Naive thymus-derived CD4-positive, alpha-beta T cell (primary cell): ENCODE data around the gene SLC23A3. TPM values are rescaled to one million over a fixed set of nuclear protein-coding genes. Genes with fewer than 3 reads are reported as not detected.

Source experiments
- ATAC-seq: fragments of 150-1000 bp; cut with Tn5 transposase; 2 replicates; pipeline ENCODE4 v1.10.0; 2021; ENCODE audit warnings: mild to moderate bottlenecking, moderate library complexity
- CTCF ChIA-PET: fragments of 350-600 bp; sonication (Branson Sonifier 250); formaldehyde crosslinking; loops from one replicate; lab custom pipeline; 2021; ENCODE audit warnings: antibody characterized with exemption; lab: Charles Lee
- POLR2A ChIA-PET: fragments of 350-600 bp; sonication (Branson Sonifier 250); formaldehyde crosslinking; loops from one replicate; lab custom pipeline; 2021; ENCODE audit warnings: antibody characterized with exemption, inconsistent platforms; lab: Charles Lee
- DNase-seq, 9 donors: peaks; one replicate each; pipeline versions ENCODE4 v3.0.0 to v3.0.0-alpha.2; 2020 to 2022; ENCODE audit warnings: mixed read lengths in 1 of 9
- H3K27ac ChIP-seq: one replicate; pipeline ENCODE4 v1.7.0; 2013; ENCODE audit warnings: mild to moderate bottlenecking, low read depth, low read length, moderate library complexity
- H3K27me3 ChIP-seq, 2 donors: one replicate each; pipeline ENCODE4 v1.7.0; 2013; ENCODE audit warnings: low read length in 2 of 2, mild to moderate bottlenecking in 2 of 2, moderate library complexity in 2 of 2; ENCODE audit not compliant: control insufficient read depth in 2 of 2, insufficient read depth in 2 of 2
- H3K36me3 ChIP-seq, 3 experiments: 1 replicate in 2 of 3; 2 replicates in 1 of 3; pipeline ENCODE4 v1.7.0; 2013; ENCODE audit warnings: low read length in 3 of 3, mild to moderate bottlenecking in 3 of 3, moderate library complexity in 1 of 3; ENCODE audit not compliant: insufficient read depth in 3 of 3, control insufficient read depth in 2 of 3
- H3K4me1 ChIP-seq, 2 donors: one replicate each; pipeline ENCODE4 v1.7.0; 2013; ENCODE audit warnings: low read length in 2 of 2, mild to moderate bottlenecking in 2 of 2, moderate library complexity in 1 of 2; ENCODE audit not compliant: control insufficient read depth in 2 of 2, insufficient read depth in 2 of 2
- H3K4me3 ChIP-seq: 2 replicates; pipeline ENCODE4 v1.7.0; 2013; ENCODE audit warnings: mild to moderate bottlenecking, low read length
- H3K9me3 ChIP-seq, 3 experiments: 1 replicate in 2 of 3; 2 replicates in 1 of 3; pipeline ENCODE4 v1.7.0; 2013; ENCODE audit warnings: low read length in 3 of 3; ENCODE audit not compliant: control insufficient read depth in 2 of 3
- H3K27ac Mint-ChIP-seq, 9 donors: one replicate each; pipeline ENCODE4 v1.8.0; 2020 to 2022; ENCODE audit warnings: mixed read lengths in 9 of 9, mild to moderate bottlenecking in 8 of 9, moderate library complexity in 5 of 9, inconsistent platforms in 2 of 9
- H3K27me3 Mint-ChIP-seq, 5 donors: one replicate each; pipeline ENCODE4 v1.8.0; 2021 to 2022; ENCODE audit warnings: mixed read lengths in 5 of 5, mild to moderate bottlenecking in 1 of 5
- H3K36me3 Mint-ChIP-seq, 5 donors: one replicate each; pipeline ENCODE4 v1.8.0; 2020 to 2022; ENCODE audit warnings: mixed read lengths in 5 of 5, mild to moderate bottlenecking in 3 of 5, inconsistent platforms in 1 of 5
- H3K4me1 Mint-ChIP-seq, 7 donors: one replicate each; pipeline ENCODE4 v1.8.0; 2020 to 2022; ENCODE audit warnings: mixed read lengths in 7 of 7, mild to moderate bottlenecking in 3 of 7, inconsistent platforms in 1 of 7
- H3K4me3 Mint-ChIP-seq, 10 donors: one replicate each; pipeline ENCODE4 v1.8.0; 2020 to 2022; ENCODE audit warnings: mild to moderate bottlenecking in 10 of 10, mixed read lengths in 10 of 10, moderate library complexity in 6 of 10, inconsistent platforms in 2 of 10
- H3K9me3 Mint-ChIP-seq, 11 donors: one replicate each; pipeline ENCODE4 v1.8.0; 2020 to 2022; ENCODE audit warnings: mixed read lengths in 11 of 11, mild to moderate bottlenecking in 4 of 11, inconsistent platforms in 1 of 11, moderate library complexity in 1 of 11
- intact Hi-C, 2 donors: fragments of 100-400 bp; cut with micrococcal nuclease; formaldehyde crosslinking; loops; one replicate each; pipeline ENCODE4 v1.15.1; 2023
- polyA plus RNA-seq, 2 donors: library from polyadenylated mRNA; unstranded; fragments of 300-500 nt; fragmentation: Illumina TruSeq; gene quantifications; one replicate each; pipeline ENCODE4 v1.2.3, GENCODE V29; 2021
- total RNA-seq, 6 experiments: library from RNA in 5 of 6; stranded (reverse) in 5 of 6; gene quantifications; 1 replicate in 5 of 6; 2 replicates in 1 of 6; pipeline ENCODE4 v1.2.3 and lab custom pipeline; 2021 to 2026

The SLC23A3 gene
- total and polyA plus RNA-seq, 7 experiments from 2014 or later = 0.08 to 8.6 (median 2.0) TPM; not detected in 1

GRCh38 chr2:219215871-219216534 lies 46.2 kb upstream of the SLC23A3 start:
- POLR2A ChIA-PET = interaction anchor here (0.8 to 17.4 kb wide), 7 partner anchors 10 to 45 kb away, joined by 3 to 343 read pairs (median 3); partner anchors contain the start of genes ATG9A, CNPPD1, GLB1L and SLC23A3
- Histone ChIP-seq H3K9me3 (no peaks in the 10 kb centered on the region), H3K4me3 (no peak overlapping the region), H3K27ac (no peak overlapping the region), H3K4me1 (peaks cover 18% of the 10 kb centered on the region in 2 donors), H3K27me3 (no peaks in the 10 kb centered on the region), H3K36me3 (peaks cover 0 to 28% (median 2%) of the 10 kb centered on the region in 3 experiments)
- DNase-seq (no peak), ATAC-seq (no peak)
- Mint-ChIP-seq H3K9me3 (no peaks in the 10 kb centered on the region), H3K27me3 (no peaks in the 10 kb centered on the region), H3K4me1 (peaks cover 5 to 39% (median 30%) of the 10 kb centered on the region in 7 donors), H3K27ac (peak overlapping the region in 1 of 9 donors; percentile 56), H3K4me3 (no peak overlapping the region), H3K36me3 (peaks cover 0 to 13% (median 4%) of the 10 kb centered on the region in 5 donors)
- CTCF ChIA-PET = interaction anchor here (0.8 to 2.2 kb wide), 4 partner anchors 33 to 79 kb away, joined by 3 to 7 read pairs (median 4); no protein-coding TSS in a partner anchor
- intact Hi-C loops = no loop called here

- peaks cover 20 to 23% of the 10 kb centered on the region in 2 donors for H3K4me1 ChIP-seq
- H3K27me3 ChIP-seq = no peaks in the 10 kb centered on the region
- POLR2A ChIA-PET = interaction anchor here (0.9 to 17.4 kb wide), 5 partner anchors 9 to 55 kb away, joined by 3 to 343 read pairs (median 4); partner anchors contain the start of genes ATG9A, CNPPD1, NHEJ1 and SLC23A3
- DNase-seq (no peak), ATAC-seq (no peak)
- H3K27ac ChIP-seq = no peak overlapping the region
- Mint-ChIP-seq H3K27me3 (no peaks in the 10 kb centered on the region), H3K36me3 (peaks cover 0 to 11% (median 4%) of the 10 kb centered on the region in 5 donors), H3K27ac (peak overlapping the region in 1 of 9 donors; percentile 26), H3K4me1 (peaks cover 6 to 45% (median 36%) of the 10 kb centered on the region in 7 donors), H3K4me3 (peak overlapping the region in 1 of 10 donors; percentile 17), H3K9me3 (no peaks in the 10 kb centered on the region)
- no peak overlapping the region for H3K4me3 ChIP-seq
- H3K9me3 ChIP-seq = no peaks in the 10 kb centered on the region
- CTCF ChIA-PET = interaction anchor here (1.8 to 5.0 kb wide), 2 partner anchors 41 to 57 kb away, joined by 5 to 54 read pairs; partner anchors contain the start of gene NHEJ1
- intact Hi-C loops = no loop called here
- peaks cover 0 to 16% (median 2%) of the 10 kb centered on the region in 3 experiments for H3K36me3 ChIP-seq
Measured at GRCh38 chr2:219214786-219215185, 45.0 kb upstream of the SLC23A3 start.

- H3K27ac ChIP-seq = no peak overlapping the region
- intact Hi-C loops = no loop called here
- Mint-ChIP-seq H3K4me1 (peaks cover 6 to 43% (median 34%) of the 10 kb centered on the region in 7 donors), H3K9me3 (no peaks in the 10 kb centered on the region), H3K4me3 (no peak overlapping the region), H3K36me3 (peaks cover 0 to 13% (median 4%) of the 10 kb centered on the region in 5 donors), H3K27ac (no peak overlapping the region), H3K27me3 (no peaks in the 10 kb centered on the region)
- peaks cover 0 to 15% (median 5%) of the 10 kb centered on the region in 3 experiments for H3K36me3 ChIP-seq
- no peak overlapping the region for H3K4me3 ChIP-seq
- ChIA-PET CTCF (interaction anchor here (0.6 to 5.0 kb wide), 3 partner anchors 41 to 202 kb away, joined by 3 to 54 read pairs (median 5); partner anchors contain the start of gene NHEJ1), POLR2A (interaction anchor here (0.9 to 17.4 kb wide), 4 partner anchors 8 to 54 kb away, joined by 3 to 343 read pairs (median 4); partner anchors contain the start of genes ATG9A, CNPPD1, NHEJ1 and SLC23A3)
- DNase-seq (no peak), ATAC-seq (no peak)
- no peaks in the 10 kb centered on the region for H3K9me3 ChIP-seq
- H3K27me3 ChIP-seq = no peaks in the 10 kb centered on the region
- peaks cover 16 to 17% of the 10 kb centered on the region in 2 donors for H3K4me1 ChIP-seq
Measured at GRCh38 chr2:219214141-219214540, 44.3 kb upstream of the SLC23A3 start.

- peaks cover 0 to 18% (median 4%) of the 10 kb centered on the region in 5 donors for H3K36me3 Mint-ChIP-seq
- Histone ChIP-seq H3K27me3 (no peaks in the 10 kb centered on the region), H3K27ac (no peak overlapping the region), H3K4me3 (no peak overlapping the region), H3K4me1 (peaks cover 16% of the 10 kb centered on the region in 2 donors), H3K9me3 (no peaks in the 10 kb centered on the region), H3K36me3 (peaks cover 5 to 21% (median 11%) of the 10 kb centered on the region in 3 experiments)
- no peaks in the 10 kb centered on the region for H3K27me3 Mint-ChIP-seq
- no peaks in the 10 kb centered on the region for H3K9me3 Mint-ChIP-seq
- H3K4me3 Mint-ChIP-seq = no peak overlapping the region
- peak overlapping the region in 1 of 9 donors; percentile 74 for H3K27ac Mint-ChIP-seq
- no peak for ATAC-seq
- H3K4me1 Mint-ChIP-seq = peaks cover 7 to 45% (median 36%) of the 10 kb centered on the region in 7 donors
- POLR2A ChIA-PET = interaction anchor here (1.1 to 17.4 kb wide), 5 partner anchors 16 to 55 kb away, joined by 3 to 343 read pairs (median 4); partner anchors contain the start of genes ANKZF1, ATG9A, CNPPD1 and NHEJ1
- intact Hi-C loops = no loop called here
- CTCF ChIA-PET = interaction anchor here (0.6 to 5.0 kb wide), 6 partner anchors 38 to 202 kb away, joined by 3 to 54 read pairs (median 16); partner anchors contain the start of genes CNPPD1, NHEJ1 and SLC23A3
- DNase-seq = no peak
Measured at GRCh38 chr2:219213486-219214071, 43.8 kb upstream of the SLC23A3 start.

DNA sequence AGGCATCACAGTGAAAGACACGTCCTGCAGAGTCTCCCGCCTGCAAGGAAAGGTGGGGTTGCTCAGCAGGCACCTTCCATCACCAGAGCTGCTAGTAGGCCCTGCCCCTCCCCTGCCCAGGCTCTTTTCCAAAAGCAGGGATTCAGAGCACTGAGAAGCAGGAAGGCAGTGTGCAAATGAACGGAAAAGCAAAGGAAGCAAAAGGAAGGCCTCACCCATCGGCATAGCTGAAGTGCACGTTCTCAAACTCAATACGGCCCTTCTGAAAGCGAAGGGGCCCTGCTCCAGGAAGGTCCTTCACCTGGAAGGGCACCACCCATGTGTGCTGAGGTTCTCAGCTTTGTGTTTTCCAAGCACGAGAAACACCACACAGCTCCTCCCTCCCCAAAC lies 43.2 kb upstream of the SLC23A3 start:
- no peaks in the 10 kb centered on the region for H3K9me3 ChIP-seq
- no peak for ATAC-seq
- H3K9me3 Mint-ChIP-seq = no peaks in the 10 kb centered on the region
- H3K4me1 ChIP-seq = peaks cover 15 to 17% of the 10 kb centered on the region in 2 donors
- peaks cover 12 to 50% (median 41%) of the 10 kb centered on the region in 7 donors for H3K4me1 Mint-ChIP-seq
- no peak overlapping the region for H3K27ac Mint-ChIP-seq
- H3K4me3 Mint-ChIP-seq = no peak overlapping the region
- intact Hi-C loops = no loop called here
- H3K27ac ChIP-seq = no peak overlapping the region
- POLR2A ChIA-PET = interaction anchor here (1.1 to 17.4 kb wide), 5 partner anchors 17 to 54 kb away, joined by 3 to 343 read pairs (median 5); partner anchors contain the start of genes ANKZF1, ATG9A, CNPPD1 and SLC23A3
- H3K36me3 ChIP-seq = peaks cover 9 to 26% (median 14%) of the 10 kb centered on the region in 3 experiments
- CTCF ChIA-PET = interaction anchor here (0.8 to 5.0 kb wide), 5 partner anchors 38 to 82 kb away, joined by 3 to 54 read pairs (median 29); partner anchors contain the start of genes CNPPD1, NHEJ1 and SLC23A3
- DNase-seq = no peak
- H3K36me3 Mint-ChIP-seq = peaks cover 0 to 23% (median 4%) of the 10 kb centered on the region in 5 donors
- no peak overlapping the region for H3K4me3 ChIP-seq
- H3K27me3 ChIP-seq = no peaks in the 10 kb centered on the region
- no peaks in the 10 kb centered on the region for H3K27me3 Mint-ChIP-seq
